Duodenal mucosa (tissue), 2 donors: ENCODE measurements around the gene OR5D18.

ENCODE experiments used
- H3K27ac ChIP-seq: one replicate; pipeline ENCODE4 v1.7.0; 2013; ENCODE audit warnings: low read depth, low read length
- H3K27me3 ChIP-seq, 2 donors: one replicate each; pipeline ENCODE4 v1.7.0; 2013; ENCODE audit warnings: low read length in 2 of 2, control low read depth in 1 of 2; ENCODE audit not compliant: insufficient read depth in 2 of 2, control insufficient read depth in 1 of 2
- H3K36me3 ChIP-seq, 2 donors: one replicate each; pipeline ENCODE4 v1.7.0; 2013; ENCODE audit warnings: low read length in 2 of 2, control low read depth in 1 of 2; ENCODE audit not compliant: insufficient read depth in 2 of 2, control insufficient read depth in 1 of 2
- H3K4me1 ChIP-seq, 2 donors: one replicate each; pipeline ENCODE4 v1.7.0; 2013; ENCODE audit warnings: low read length in 2 of 2, control low read depth in 1 of 2; ENCODE audit not compliant: insufficient read depth in 2 of 2, control insufficient read depth in 1 of 2
- H3K4me3 ChIP-seq, 2 donors: one replicate each; pipeline ENCODE4 v1.7.0; 2013; ENCODE audit warnings: low read length in 2 of 2, low read depth in 1 of 2
- H3K9ac ChIP-seq, 2 donors: one replicate each; pipeline ENCODE4 v1.7.0; 2013; ENCODE audit warnings: low read length in 2 of 2, low read depth in 1 of 2
- H3K9me3 ChIP-seq, 2 donors: one replicate each; pipeline ENCODE4 v1.7.0; 2013; ENCODE audit warnings: low read length in 2 of 2, control low read depth in 1 of 2; ENCODE audit not compliant: control insufficient read depth in 1 of 2

OR5D18 gene

DNA sequence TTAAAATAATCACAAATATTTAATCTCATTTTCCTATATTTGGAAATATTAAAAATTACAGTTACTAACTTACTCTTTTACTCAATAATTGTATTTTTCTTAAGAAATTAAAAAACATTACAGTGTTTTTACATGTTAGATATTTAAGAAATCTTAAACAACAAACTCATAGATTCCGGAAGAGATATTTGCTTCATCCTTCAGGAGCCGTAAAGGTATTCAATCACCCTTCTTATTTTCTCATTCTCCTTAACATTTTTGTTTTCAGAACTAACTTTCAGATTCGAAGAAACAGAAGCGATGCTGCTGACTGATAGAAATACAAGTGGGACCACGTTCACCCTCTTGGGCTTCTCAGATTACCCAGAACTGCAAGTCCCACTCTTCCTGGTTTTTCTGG, at the start of gene OR5D18:
OR5D18 (plus strand) TSS at position 301 of the 400 bp plus-strand sequence; CDS start at position 301, 0 bp downstream.
- Histone ChIP-seq H3K4me3 (no peak within 1 kb of the TSS), H3K27ac (no peak within 1 kb of the TSS), H3K9ac (no peak within 1 kb of the TSS), H3K27me3 (no peaks in the 10 kb centered on the region), H3K4me1 (no peaks in the 10 kb centered on the region), H3K36me3 (no peaks in the 10 kb centered on the region), H3K9me3 (peaks cover 11 to 14% of the 10 kb centered on the region in 2 donors)

DNA sequence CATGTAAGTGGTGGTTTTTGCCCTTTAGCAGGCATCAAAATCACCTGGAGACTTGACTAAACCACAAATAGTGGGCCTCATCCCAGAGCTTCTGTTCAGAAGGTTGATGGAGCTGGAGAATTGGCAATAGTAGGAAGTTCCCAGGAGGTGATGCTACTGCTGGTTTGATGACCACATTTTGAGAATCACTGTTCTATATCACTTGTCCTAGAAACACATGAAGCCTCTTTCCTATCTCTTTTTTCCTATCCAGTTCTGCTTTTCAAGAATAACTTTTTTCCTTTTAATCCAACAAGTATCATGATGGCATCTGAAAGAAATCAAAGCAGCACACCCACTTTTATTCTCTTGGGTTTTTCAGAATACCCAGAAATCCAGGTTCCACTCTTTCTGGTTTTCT, 46.3 kb upstream of the OR5D18 start, which contains the start of gene OR5D13:
OR5D13 (plus strand) TSS at position 301 of the 400 bp plus-strand sequence; CDS start at position 301, 0 bp downstream.
- no peak within 1 kb of the TSS for H3K27ac ChIP-seq

DNA sequence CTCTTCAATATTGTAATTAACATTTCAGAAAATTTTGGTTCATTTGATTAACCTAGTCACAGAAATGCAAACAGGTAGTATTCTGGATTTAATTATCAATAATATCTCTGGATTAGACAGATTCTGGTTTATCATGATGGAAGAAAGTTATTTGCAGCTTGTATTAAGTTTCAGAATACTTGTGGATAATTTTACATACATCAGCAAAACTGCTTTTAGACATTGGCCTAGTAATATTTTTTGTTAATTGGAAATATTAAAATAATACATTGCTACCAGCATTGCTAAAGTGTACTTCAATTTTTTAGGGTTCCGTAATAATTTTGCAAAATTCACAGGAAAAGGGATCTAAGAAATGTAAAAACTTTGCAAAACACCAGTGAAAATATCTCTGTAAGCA, 27.8 kb upstream of the OR5D18 start:
- Histone ChIP-seq H3K9ac (no peak overlapping the region), H3K36me3 (no peaks in the 10 kb centered on the region), H3K27me3 (no peaks in the 10 kb centered on the region), H3K27ac (no peak overlapping the region), H3K4me3 (no peak overlapping the region), H3K4me1 (no peaks in the 10 kb centered on the region), H3K9me3 (peaks cover 9 to 13% of the 10 kb centered on the region in 2 donors)

More for the DNA sequence above, 46.3 kb upstream of the OR5D18 start, which contains the start of gene OR5D13:
- Histone ChIP-seq H3K9ac (no peak within 1 kb of the TSS), H3K4me1 (no peaks in the 10 kb centered on the region), H3K9me3 (peaks cover 11 to 19% of the 10 kb centered on the region in 2 donors), H3K27me3 (no peaks in the 10 kb centered on the region), H3K36me3 (no peaks in the 10 kb centered on the region), H3K4me3 (no peak within 1 kb of the TSS)

DNA sequence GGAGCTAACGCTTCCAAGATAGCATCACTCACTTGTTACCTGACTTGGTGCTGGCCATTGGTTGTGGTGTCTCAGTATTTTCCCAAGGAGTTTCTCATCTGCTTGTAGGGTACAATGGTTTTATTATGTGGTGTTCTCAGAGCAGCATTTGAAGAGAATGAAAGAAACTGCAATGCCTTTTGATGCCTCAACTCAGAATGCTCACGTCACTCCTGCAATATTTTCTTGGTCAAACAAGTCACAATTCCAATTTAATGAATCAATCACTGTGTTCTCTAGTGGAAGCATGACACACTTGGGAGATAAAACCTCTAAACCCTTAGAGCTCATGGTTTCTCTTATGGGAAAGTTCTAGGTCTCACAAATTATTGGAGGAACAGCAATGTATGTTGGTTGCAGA, 26.1 kb upstream of the OR5D18 start:
- Histone ChIP-seq H3K36me3 (no peaks in the 10 kb centered on the region), H3K4me3 (no peak overlapping the region), H3K4me1 (no peaks in the 10 kb centered on the region), H3K27ac (no peak overlapping the region), H3K27me3 (no peaks in the 10 kb centered on the region), H3K9ac (no peak overlapping the region), H3K9me3 (peaks cover 9 to 10% of the 10 kb centered on the region in 2 donors)

DNA sequence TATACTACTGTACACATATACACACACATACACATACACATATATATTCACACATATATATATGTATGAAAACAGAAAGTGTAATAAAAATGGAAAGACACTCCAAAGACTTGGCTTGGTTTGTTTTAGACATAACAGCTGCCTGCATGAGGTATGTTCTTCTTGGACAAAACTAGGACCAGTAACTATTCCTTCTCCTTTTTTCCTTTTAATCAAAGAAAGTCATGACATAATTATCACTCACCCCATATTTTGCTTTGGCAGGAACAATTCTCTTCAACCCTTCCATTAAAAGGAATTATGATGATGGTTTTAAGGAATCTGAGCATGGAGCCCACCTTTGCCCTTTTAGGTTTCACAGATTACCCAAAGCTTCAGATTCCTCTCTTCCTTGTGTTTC, 24.2 kb upstream of the OR5D18 start, which contains the start of gene OR5D14:
OR5D14 (plus strand) TSS at position 301 of the 400 bp plus-strand sequence; CDS start at position 301, 0 bp downstream.
- Histone ChIP-seq H3K4me1 (no peaks in the 10 kb centered on the region), H3K9me3 (peaks cover 9% of the 10 kb centered on the region in 2 donors), H3K36me3 (no peaks in the 10 kb centered on the region), H3K4me3 (no peak within 1 kb of the TSS), H3K27ac (no peak within 1 kb of the TSS), H3K27me3 (no peaks in the 10 kb centered on the region), H3K9ac (no peak within 1 kb of the TSS)

GRCh38 chr11:55806248-55806647, 13.2 kb upstream of the OR5D18 start:
- no peaks in the 10 kb centered on the region for H3K27me3 ChIP-seq
- no peaks in the 10 kb centered on the region for H3K36me3 ChIP-seq
- no peak overlapping the region for H3K9ac ChIP-seq
- peaks cover 10 to 27% of the 10 kb centered on the region in 2 donors for H3K9me3 ChIP-seq
- H3K4me1 ChIP-seq = no peaks in the 10 kb centered on the region
- no peak overlapping the region for H3K27ac ChIP-seq
- no peak overlapping the region for H3K4me3 ChIP-seq

- no peak within 1 kb of the TSS for H3K27ac ChIP-seq
- no peaks in the 10 kb centered on the region for H3K36me3 ChIP-seq
- no peaks in the 10 kb centered on the region for H3K4me1 ChIP-seq
Observed at GRCh38 chr11:55811067-55811466, 8.4 kb upstream of the OR5D18 start, which contains the start of gene OR5L1. Gene OR5L1 (plus strand): TSS chr11:55811367. CDS start chr11:55811467, 100 bp downstream.

GRCh38 chr11:55826919-55827318, 7.5 kb downstream of the OR5D18 start, which contains the start of gene OR5L2:
Gene OR5L2 (plus strand): TSS chr11:55827219. CDS start chr11:55827219, 0 bp downstream.
- Histone ChIP-seq H3K9ac (no peak within 1 kb of the TSS), H3K36me3 (no peaks in the 10 kb centered on the region), H3K4me3 (no peak within 1 kb of the TSS), H3K4me1 (no peaks in the 10 kb centered on the region), H3K27me3 (no peaks in the 10 kb centered on the region), H3K27ac (no peak within 1 kb of the TSS), H3K9me3 (peaks cover 11 to 17% of the 10 kb centered on the region in 2 donors)

More at GRCh38 chr11:55811067-55811466, 8.4 kb upstream of the OR5D18 start, which contains the start of gene OR5L1:
- no peak within 1 kb of the TSS for H3K9ac ChIP-seq
- no peaks in the 10 kb centered on the region for H3K27me3 ChIP-seq
- H3K9me3 ChIP-seq = peaks cover 16 to 25% of the 10 kb centered on the region in 2 donors
- no peak within 1 kb of the TSS for H3K4me3 ChIP-seq

GRCh38 chr11:55838452-55838851, 19.0 kb downstream of the OR5D18 start, which contains the start of gene OR5D16:
Gene OR5D16 (plus strand): TSS chr11:55838752. CDS start chr11:55838752, 0 bp downstream.
- H3K27me3 ChIP-seq = no peaks in the 10 kb centered on the region
- H3K4me1 ChIP-seq = no peaks in the 10 kb centered on the region
- H3K9me3 ChIP-seq = peaks cover 6 to 9% of the 10 kb centered on the region in 2 donors
- H3K4me3 ChIP-seq = no peak within 1 kb of the TSS
- H3K9ac ChIP-seq = no peak within 1 kb of the TSS
- H3K36me3 ChIP-seq = no peaks in the 10 kb centered on the region
- no peak within 1 kb of the TSS for H3K27ac ChIP-seq

GRCh38 chr11:55847453-55847852, 28.0 kb downstream of the OR5D18 start:
- Histone ChIP-seq H3K27ac (no peak overlapping the region), H3K36me3 (no peaks in the 10 kb centered on the region), H3K9ac (no peak overlapping the region), H3K4me1 (no peaks in the 10 kb centered on the region), H3K9me3 (peaks cover 0 to 5% of the 10 kb centered on the region in 2 donors), H3K4me3 (no peak overlapping the region), H3K27me3 (no peaks in the 10 kb centered on the region)
